ENCODE measurements around the gene KDM2B. TPM values are rescaled to one million over a fixed set of nuclear protein-coding genes. Genes with fewer than 3 reads are reported as not detected.

KDM2B gene
- total RNA-seq, 1 experiment from 2014 or later = 45.1 TPM

GRCh38 chr12:121519227-121519626 lies 61.6 kb downstream of the KDM2B start:
- BruUV-seq (replicated peaks) = no TSS peak
- Histone ChIP-seq H3K79me2 (ENCODE audit: low read depth) (no peaks in the 10 kb centered on the region), H3K36me3 (ENCODE audit: low read depth) (no peaks in the 10 kb centered on the region), H3K9me2 (ENCODE audit: insufficient read depth) (no peaks in the 10 kb centered on the region), H3K27me3 (ENCODE audit: insufficient read depth, low read depth) (no peaks in the 10 kb centered on the region), H3K27ac (no peak overlapping the region), H3K9me3 (ENCODE audit: insufficient read depth, low read depth) (no peaks in the 10 kb centered on the region), H3K4me3 (no peak overlapping the region), H4K20me1 (ENCODE audit: insufficient read depth) (no peaks in the 10 kb centered on the region), H3F3A (ENCODE audit: insufficient read depth, low read depth) (peaks cover 2% of the 10 kb centered on the region; the same call in 1 of the 2 replicates), H2AFZ (no peak overlapping the region), H3K4me1 (replicated peaks; ENCODE audit: insufficient read depth) (no peaks in the 10 kb centered on the region), H3K4me2 (no peak overlapping the region)
- CTCF ChIA-PET = no interaction called here
- no peak for DNase-seq
- intact Hi-C loops (cut with micrococcal nuclease; ENCODE audit: unreplicated experiment) = no loop called here
- POLR2A ChIA-PET (ENCODE audit: unreplicated experiment) = no interaction called here
- TF ChIP-seq CTCF (conservative IDR thresholded peaks at IDR 0.05) = no peak
- no peak for TF ChIP-seq EZH2 (IDR thresholded peaks at IDR 0.05; ENCODE audit: low read depth)

GRCh38 chr12:121518656-121519055 lies 62.2 kb downstream of the KDM2B start:
- no peaks in the 10 kb centered on the region for H3K79me2 ChIP-seq (ENCODE audit: low read depth)
- H3K9me2 ChIP-seq (ENCODE audit: insufficient read depth) = no peaks in the 10 kb centered on the region
- no peaks in the 10 kb centered on the region for H3K9me3 ChIP-seq (ENCODE audit: insufficient read depth, low read depth)
- TF ChIP-seq EZH2 (IDR thresholded peaks at IDR 0.05; ENCODE audit: low read depth) (no peak), CTCF (conservative IDR thresholded peaks at IDR 0.05) (no peak)
- no peaks in the 10 kb centered on the region for H3K27me3 ChIP-seq (ENCODE audit: insufficient read depth, low read depth)
- ChIA-PET CTCF (no interaction called here), POLR2A (ENCODE audit: unreplicated experiment) (no interaction called here)
- H3K4me3 ChIP-seq = no peak overlapping the region
- no peak overlapping the region for H3K4me2 ChIP-seq
- intact Hi-C loops (cut with micrococcal nuclease; ENCODE audit: unreplicated experiment) = no loop called here
- no peaks in the 10 kb centered on the region for H3K36me3 ChIP-seq (ENCODE audit: low read depth)
- H3K4me1 ChIP-seq (replicated peaks; ENCODE audit: insufficient read depth) = no peaks in the 10 kb centered on the region
- H2AFZ ChIP-seq = no peak overlapping the region
- no peak for DNase-seq
- peaks cover 6% of the 10 kb centered on the region; the same call in 1 of the 2 replicates for H3F3A ChIP-seq (ENCODE audit: insufficient read depth, low read depth)
- no peaks in the 10 kb centered on the region for H4K20me1 ChIP-seq (ENCODE audit: insufficient read depth)
- no peak overlapping the region for H3K27ac ChIP-seq
- no TSS peak for BruUV-seq (replicated peaks)

- Histone ChIP-seq H2AFZ (no peak overlapping the region), H3K9me3 (ENCODE audit: insufficient read depth, low read depth) (no peaks in the 10 kb centered on the region), H4K20me1 (ENCODE audit: insufficient read depth) (no peaks in the 10 kb centered on the region), H3K4me1 (replicated peaks; ENCODE audit: insufficient read depth) (no peaks in the 10 kb centered on the region), H3K36me3 (ENCODE audit: low read depth) (no peaks in the 10 kb centered on the region), H3K79me2 (ENCODE audit: low read depth) (no peaks in the 10 kb centered on the region), H3K27me3 (ENCODE audit: insufficient read depth, low read depth) (no peaks in the 10 kb centered on the region), H3K27ac (no peak overlapping the region), H3K9me2 (ENCODE audit: insufficient read depth) (no peaks in the 10 kb centered on the region), H3K4me3 (no peak overlapping the region), H3K4me2 (no peak overlapping the region), H3F3A (ENCODE audit: insufficient read depth, low read depth) (peaks cover 6% of the 10 kb centered on the region; the same call in 1 of the 2 replicates)
- intact Hi-C loops (cut with micrococcal nuclease; ENCODE audit: unreplicated experiment) = no loop called here
- DNase-seq = no peak
- BruUV-seq (replicated peaks) = no TSS peak
- CTCF ChIA-PET = interaction anchor here (0.7 kb wide), 1 partner anchor 1297 kb away, joined by 3 read pairs; no protein-coding TSS in a partner anchor
- TF ChIP-seq EZH2 (IDR thresholded peaks at IDR 0.05; ENCODE audit: low read depth) (no peak), CTCF (conservative IDR thresholded peaks at IDR 0.05) (no peak)
- POLR2A ChIA-PET (ENCODE audit: unreplicated experiment) = no interaction called here
These were observed 64.3 kb downstream of the KDM2B start for GRCh38 chr12:121516437-121517011.
